Measurements from ENCODE around the gene MSANTD1. TPM values are rescaled to one million over a fixed set of nuclear protein-coding genes. Genes with fewer than 3 reads are reported as not detected.

MSANTD1 gene
- total and polyA plus RNA-seq, 2 donors (not counting 3 experiments of a cell fraction or from before 2014, with no cell fraction given), result 0.14 to 1.2 TPM

DNA sequence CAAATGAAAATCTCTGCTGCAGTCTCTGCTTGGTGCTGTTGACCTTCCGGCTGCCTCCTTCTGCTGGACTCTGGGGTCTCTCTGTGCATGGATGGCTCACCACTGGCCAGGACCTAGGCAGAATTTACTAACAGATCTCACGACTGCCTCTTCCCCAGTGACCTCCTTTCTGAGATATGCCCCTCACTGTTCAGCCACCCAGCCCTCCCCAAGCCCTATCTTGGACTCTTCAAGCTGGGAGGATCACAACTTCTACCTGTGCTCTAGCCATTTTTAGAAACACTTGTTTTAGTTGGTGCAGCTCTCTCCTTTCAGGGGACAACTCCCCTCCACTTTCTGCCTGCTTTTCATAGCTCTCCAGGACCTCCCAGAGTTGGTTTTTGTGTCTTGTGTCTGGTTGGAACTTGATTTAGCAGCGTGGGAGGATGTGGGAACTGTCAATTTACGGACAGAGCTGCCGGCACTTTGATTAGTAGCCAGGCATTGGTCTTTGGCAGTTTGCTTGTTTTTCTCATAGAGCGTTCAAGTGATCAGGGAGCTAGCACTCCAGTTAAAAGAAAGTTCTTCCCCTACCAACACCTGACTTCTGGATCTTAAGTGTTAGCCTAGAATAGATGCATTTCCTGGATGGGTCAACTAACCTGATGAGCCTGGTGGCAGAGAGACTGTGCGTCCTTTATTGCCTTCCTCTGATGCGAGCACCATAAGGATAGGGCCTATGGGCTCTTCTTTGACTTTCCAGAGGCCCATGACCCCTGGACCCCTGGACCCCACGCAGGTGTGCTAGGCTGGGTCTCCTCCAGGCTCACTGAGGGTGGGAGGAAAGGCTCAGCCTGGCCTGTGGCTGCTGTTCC lies 50.4 kb downstream of the MSANTD1 start:
- Histone ChIP-seq H3K27me3 (ENCODE audit: control insufficient read depth in 2 of 2, insufficient read depth in 2 of 2, low read length in 2 of 2) (no peaks in the 10 kb centered on the region), H3K4me1 (ENCODE audit: control insufficient read depth, extremely low read depth, insufficient read depth, low read length) (peaks cover 43% of the 10 kb centered on the region), H3K4me3 (replicated peaks in 1 of 3; ENCODE audit: insufficient read depth in 1 of 3, low read depth in 1 of 3, low read length in 3 of 3) (no peak overlapping the region), H3K36me3 (ENCODE audit: control insufficient read depth in 2 of 2, extremely low read depth in 1 of 2, insufficient read depth in 2 of 2, low read length in 2 of 2) (no peaks in the 10 kb centered on the region), H3K4me2 (ENCODE audit: insufficient read depth, low read length) (no peak overlapping the region), H3K27ac (ENCODE audit: insufficient read depth, low read depth, low read length) (no peak overlapping the region), H2AFZ (ENCODE audit: low read depth, low read length) (no peak overlapping the region), H3K9ac (replicated peaks; ENCODE audit: extremely low read depth, insufficient read depth, low read length) (no peak overlapping the region), H3K9me1 (replicated peaks; ENCODE audit: control insufficient read depth, extremely low read depth, insufficient read depth, low read length) (no peaks in the 10 kb centered on the region), H3K9me3 (replicated peaks; ENCODE audit: control insufficient read depth, insufficient read depth, low read length) (no peaks in the 10 kb centered on the region), H4K20me1 (replicated peaks; ENCODE audit: control insufficient read depth, extremely low read depth, insufficient read depth, low read length) (no peaks in the 10 kb centered on the region), H3K79me2 (ENCODE audit: control insufficient read depth, insufficient read depth, low read length) (peaks cover 89% of the 10 kb centered on the region)
- intact Hi-C loops (cut with micrococcal nuclease) (no loop called here), dilution Hi-C loops (cut with MboI; ENCODE audit: extremely low pct_ligation_motif_present, low sequenced_read_pairs) (no loop called here)
- BruUV-seq (replicated peaks), result no TSS peak
- CTCF ChIA-PET, result interaction anchor here (1.0 to 1.3 kb wide), 2 partner anchors 25 to 106 kb away, joined by 3 read pairs; no protein-coding TSS in a partner anchor
- FAIRE-seq (no peak), DNase-seq (ENCODE audit: low read depth, low spot score) (no peak)
- POLR2A ChIA-PET, result no interaction called here
- TF ChIP-seq GATA2 (IDR thresholded peaks at IDR 0.05; ENCODE audit: insufficient read depth, insufficient read length, low read depth, low read length) (no peak), JUN (IDR thresholded peaks at IDR 0.05; ENCODE audit: borderline replicate concordance, insufficient read depth, insufficient read length, low read depth) (no peak), POLR2A (IDR thresholded peaks at IDR 0.05; ENCODE audit: low read depth, low read length) (no peak), EZH2 (IDR thresholded peaks at IDR 0.05; ENCODE audit: borderline replicate concordance, low read depth, low read length, severe bottlenecking) (no peak), MYC (IDR thresholded peaks at IDR 0.05; ENCODE audit: low read depth, low read length) (no peak), POLR2AphosphoS5 (IDR thresholded peaks at IDR 0.05; ENCODE audit: insufficient read depth, low read depth, low read length) (no peak), FOS (IDR thresholded peaks at IDR 0.05; ENCODE audit: borderline replicate concordance, insufficient read depth, low read length) (no peak), MAX (IDR thresholded peaks at IDR 0.05; ENCODE audit: insufficient read depth, insufficient read length) (no peak)
- TF ChIP-seq, protein P1, sequence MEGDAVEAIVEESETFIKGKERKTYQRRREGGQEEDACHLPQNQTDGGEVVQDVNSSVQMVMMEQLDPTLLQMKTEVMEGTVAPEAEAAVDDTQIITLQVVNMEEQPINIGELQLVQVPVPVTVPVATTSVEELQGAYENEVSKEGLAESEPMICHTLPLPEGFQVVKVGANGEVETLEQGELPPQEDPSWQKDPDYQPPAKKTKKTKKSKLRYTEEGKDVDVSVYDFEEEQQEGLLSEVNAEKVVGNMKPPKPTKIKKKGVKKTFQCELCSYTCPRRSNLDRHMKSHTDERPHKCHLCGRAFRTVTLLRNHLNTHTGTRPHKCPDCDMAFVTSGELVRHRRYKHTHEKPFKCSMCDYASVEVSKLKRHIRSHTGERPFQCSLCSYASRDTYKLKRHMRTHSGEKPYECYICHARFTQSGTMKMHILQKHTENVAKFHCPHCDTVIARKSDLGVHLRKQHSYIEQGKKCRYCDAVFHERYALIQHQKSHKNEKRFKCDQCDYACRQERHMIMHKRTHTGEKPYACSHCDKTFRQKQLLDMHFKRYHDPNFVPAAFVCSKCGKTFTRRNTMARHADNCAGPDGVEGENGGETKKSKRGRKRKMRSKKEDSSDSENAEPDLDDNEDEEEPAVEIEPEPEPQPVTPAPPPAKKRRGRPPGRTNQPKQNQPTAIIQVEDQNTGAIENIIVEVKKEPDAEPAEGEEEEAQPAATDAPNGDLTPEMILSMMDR (IDR thresholded peaks at IDR 0.05; ENCODE audit: extremely low read depth in 1 of 2, insufficient read depth in 1 of 2, low read depth in 1 of 2, low read length in 2 of 2), result no peak
